Heart right ventricle (tissue), 16 donors: Measurements from ENCODE around the gene ANKH. TPM values are rescaled to one million over a fixed set of nuclear protein-coding genes. Genes with fewer than 3 reads are reported as not detected.
A peak's percentile ranks its signal among the peaks of the same experiment; 100 is the strongest.

Experiments
- ATAC-seq, 8 donors: fragments of 200-7000 bp; cut with Tn5 transposase; one replicate each; pipeline ENCODE4 v1.9.1; 2020; ENCODE audit warnings: mild to moderate bottlenecking in 8 of 8, moderate library complexity in 8 of 8, moderate number of reproducible peaks in 1 of 8
- DNase-seq, 2 donors: peaks; one replicate each; pipeline ENCODE4 v3.0.0-alpha.2; 2020
- H3K27ac ChIP-seq, 10 donors: fragments of 200-600 bp; sonication (generic) in 2 of 10; one replicate each; pipeline versions ENCODE4 v1.5.0 to v1.8.0; 2020 to 2022; ENCODE audit warnings: mild to moderate bottlenecking in 3 of 10
- H3K27me3 ChIP-seq, 7 donors: fragments of 200-600 bp; one replicate each; pipeline ENCODE4 v1.8.0; 2021 to 2022; ENCODE audit warnings: mild to moderate bottlenecking in 2 of 7
- H3K36me3 ChIP-seq, 9 donors: fragments of 200-600 bp; sonication (generic) in 1 of 9; one replicate each; pipeline versions ENCODE4 v1.5.0 to v1.8.0; 2020 to 2022; ENCODE audit warnings: mild to moderate bottlenecking in 2 of 9
- H3K4me1 ChIP-seq, 9 donors: fragments of 200-600 bp; sonication (generic) in 1 of 9; one replicate each; pipeline versions ENCODE4 v1.5.0 to v1.8.0; 2020 to 2022; ENCODE audit warnings: mild to moderate bottlenecking in 4 of 9
- H3K4me3 ChIP-seq, 10 donors: fragments of 200-600 bp; sonication (generic) in 2 of 10; one replicate each; pipeline versions ENCODE4 v1.5.0 to v1.8.0; 2020 to 2022; ENCODE audit warnings: mild to moderate bottlenecking in 7 of 10, moderate library complexity in 2 of 10
- H3K9me3 ChIP-seq, 11 donors: fragments of 200-600 bp in 10 of 11; sonication (generic) in 2 of 11; one replicate each; pipeline versions ENCODE4 v1.5.0 to v1.8.0; 2013 to 2022; ENCODE audit warnings: mild to moderate bottlenecking in 2 of 11, control low read depth in 1 of 11, moderate library complexity in 1 of 11
- WGBS, 2 donors: extraction: QIAGEN DNeasy Blood & Tissue Kit; methylation state at CpG; one replicate each; pipeline ENCODE4 v1.1.7; 2013; ENCODE audit warnings: inconsistent platforms in 1 of 2; 5-methylcytosine and 5-hydroxymethylcytosine counted together
- intact Hi-C, 10 donors: fragments of 100-400 bp; cut with DNase I; formaldehyde crosslinking; loops; one replicate each; pipeline versions ENCODE4 v1.11.1 to v1.14.2; 2022
- polyA plus RNA-seq, 2 donors: library from polyadenylated mRNA; stranded (reverse); fragments of 200-250 nt; gene quantifications; one replicate each; pipeline ENCODE4 v1.2.3, GENCODE V29; 2013
- total RNA-seq, 10 donors: library from RNA; stranded (reverse); fragmentation: NEBNext Ultra II Directional in 3 of 10; extraction: Animal tissue kit (Norgen Biotek cat#: 25700) in 3 of 10; gene quantifications; one replicate each; pipeline versions ENCODE4 v1.2.1 to v1.2.4, GENCODE V29; 2021 to 2023
- TF ChIP-seq, protein P1 (sequence below), 9 donors: fragments of 200-600 bp; sonication (generic) in 2 of 9; IDR thresholded peaks; one replicate each; pipeline versions ENCODE4 v1.5.0 to v1.8.0; 2021 to 2022; ENCODE audit warnings: antibody characterized with exemption in 9 of 9, mild to moderate bottlenecking in 5 of 9, moderate library complexity in 1 of 9
- donor health status: Arrhythmogenic right ventricular cardiomyopathy.
- donor health status: ischemic (EF 13 %, LVEDD 7.1; RV severe dilation, severe dysfunction).
- donor health status: healthy with polysubstance abuse.
- donor health status: DM: no; HTN: yes; CAD: no.
- donor health status: DM: no; HTN: no; CAD: no.
- donor health status: ischemic (EF 25% LVEDD 6.9; RV normal size, moderate dysfunction).
- donor health status: ischemic (EF 25% LVEDD 5.7; RV mildly dilated, moderate dysfunction).
- donor health status: healthy.
- donor health status: DM: yes; HTN: yes; CAD: no.
- donor health status: Ischemic cardiomyopathy.
- donor health status: ischemic (EF 35%, LVEDD 5.7; RV mildly dilated, moderate dysfunction).
- donor health status: nonischemic (EF 11% LVEDD 7.7; RV severe dilation, severe dysfunction).
- donor health status: DM: yes; HTN: yes; CAD: no.
- donor health status: PGD.
- donor health status: ischemic (EF 29% LVEDD 5.4; RV normal size, mild dysfunction).
- donor health status: nonischemic (EF 23%, LVEDD 6.1; RV moderate dilation, normal function).

The ANKH gene
- total and polyA plus RNA-seq, 12 donors, result 51.0 to 256 (median 192) TPM

DNA sequence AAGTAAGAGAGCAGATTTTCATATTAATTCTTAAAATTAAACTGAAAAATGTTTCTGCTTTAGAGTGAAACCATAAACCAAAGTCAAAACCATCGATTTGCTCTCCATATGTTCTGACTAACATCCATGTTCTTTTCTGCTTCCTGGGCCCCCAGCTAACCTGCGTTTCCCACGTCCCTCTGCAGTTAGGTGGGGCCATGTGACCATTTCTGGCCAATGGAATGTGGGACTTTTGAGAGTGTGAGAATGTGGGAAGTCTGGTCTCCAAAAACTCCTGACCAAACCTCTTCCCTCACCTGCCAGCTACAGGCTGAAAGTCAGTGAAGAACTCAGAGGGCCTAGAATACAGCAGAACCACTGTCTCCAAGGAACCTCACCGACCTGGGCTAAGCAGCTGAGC, 44.9 kb downstream of the ANKH start:
- no peaks in the 10 kb centered on the region for H3K9me3 ChIP-seq
- TF ChIP-seq, protein P1, sequence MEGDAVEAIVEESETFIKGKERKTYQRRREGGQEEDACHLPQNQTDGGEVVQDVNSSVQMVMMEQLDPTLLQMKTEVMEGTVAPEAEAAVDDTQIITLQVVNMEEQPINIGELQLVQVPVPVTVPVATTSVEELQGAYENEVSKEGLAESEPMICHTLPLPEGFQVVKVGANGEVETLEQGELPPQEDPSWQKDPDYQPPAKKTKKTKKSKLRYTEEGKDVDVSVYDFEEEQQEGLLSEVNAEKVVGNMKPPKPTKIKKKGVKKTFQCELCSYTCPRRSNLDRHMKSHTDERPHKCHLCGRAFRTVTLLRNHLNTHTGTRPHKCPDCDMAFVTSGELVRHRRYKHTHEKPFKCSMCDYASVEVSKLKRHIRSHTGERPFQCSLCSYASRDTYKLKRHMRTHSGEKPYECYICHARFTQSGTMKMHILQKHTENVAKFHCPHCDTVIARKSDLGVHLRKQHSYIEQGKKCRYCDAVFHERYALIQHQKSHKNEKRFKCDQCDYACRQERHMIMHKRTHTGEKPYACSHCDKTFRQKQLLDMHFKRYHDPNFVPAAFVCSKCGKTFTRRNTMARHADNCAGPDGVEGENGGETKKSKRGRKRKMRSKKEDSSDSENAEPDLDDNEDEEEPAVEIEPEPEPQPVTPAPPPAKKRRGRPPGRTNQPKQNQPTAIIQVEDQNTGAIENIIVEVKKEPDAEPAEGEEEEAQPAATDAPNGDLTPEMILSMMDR (IDR thresholded peaks at IDR 0.05), result no peak
- 96 to 98% methylated on average over 4 of the region's 4 CpGs for WGBS, 2 donors
- no peak for DNase-seq
- intact Hi-C loops, result no loop called here
- H3K36me3 ChIP-seq, result no peaks in the 10 kb centered on the region
- H3K27me3 ChIP-seq, result no peaks in the 10 kb centered on the region
- ATAC-seq, result no peak
- no peak overlapping the region for H3K27ac ChIP-seq
- H3K4me1 ChIP-seq, result peaks cover 6 to 65% (median 36%) of the 10 kb centered on the region in 9 donors
- no peak overlapping the region for H3K4me3 ChIP-seq

DNA sequence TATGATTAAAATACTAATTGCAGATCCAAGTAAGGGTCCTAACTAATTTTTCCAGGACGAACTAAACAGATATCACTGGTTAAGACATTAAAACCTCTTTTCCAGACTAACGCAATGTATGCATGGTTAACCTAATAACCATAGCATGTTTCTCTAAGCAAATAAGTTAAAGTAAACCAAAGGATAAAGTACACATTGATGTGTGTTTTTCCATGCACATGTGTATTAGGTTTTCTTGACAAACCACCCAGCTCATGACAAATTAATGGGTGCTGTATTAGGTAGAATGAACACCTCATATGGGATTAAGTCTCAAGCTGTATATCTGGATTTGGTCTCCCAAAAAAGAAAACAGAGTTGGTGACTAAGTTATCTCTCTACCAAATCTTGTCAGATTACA, 45.6 kb downstream of the ANKH start:
- H3K36me3 ChIP-seq, result no peaks in the 10 kb centered on the region
- H3K4me3 ChIP-seq, result no peak overlapping the region
- H3K4me1 ChIP-seq, result peaks cover 4 to 65% (median 36%) of the 10 kb centered on the region in 9 donors
- no peak for ATAC-seq
- TF ChIP-seq, protein P1 (IDR thresholded peaks at IDR 0.05), result no peak
- intact Hi-C loops, result no loop called here
- DNase-seq, result no peak
- 96 to 98% methylated on average over 2 of the region's 2 CpGs for WGBS, 2 donors
- H3K9me3 ChIP-seq, result no peaks in the 10 kb centered on the region
- no peaks in the 10 kb centered on the region for H3K27me3 ChIP-seq
- no peak overlapping the region for H3K27ac ChIP-seq

DNA sequence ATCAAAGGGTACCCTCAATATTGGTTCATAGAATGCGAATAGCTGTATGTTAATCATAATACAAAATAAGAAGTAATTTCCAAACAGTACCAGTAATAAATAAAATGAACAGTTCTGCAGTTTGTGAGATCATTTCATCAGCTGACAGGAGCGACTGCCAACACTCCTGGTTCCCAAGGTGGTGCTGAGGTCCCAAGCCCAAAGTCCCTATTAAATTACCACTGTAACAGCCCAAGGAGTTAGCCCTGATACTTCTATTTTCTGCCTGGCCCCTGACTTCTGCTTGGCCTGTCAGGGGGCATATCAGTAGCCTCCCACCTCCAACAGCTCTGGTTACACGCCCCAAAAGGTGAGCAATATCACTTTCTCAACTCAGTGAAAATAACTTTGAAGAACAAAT, 47.1 kb downstream of the ANKH start:
- H3K9me3 ChIP-seq, result no peaks in the 10 kb centered on the region
- TF ChIP-seq, protein P1 (IDR thresholded peaks at IDR 0.05), result no peak
- no peak for DNase-seq
- no peak for ATAC-seq
- H3K4me3 ChIP-seq, result no peak overlapping the region
- no peaks in the 10 kb centered on the region for H3K27me3 ChIP-seq
- H3K36me3 ChIP-seq, result no peaks in the 10 kb centered on the region
- intact Hi-C loops, result no loop called here
- H3K27ac ChIP-seq, result peak overlapping the region in 1 of 10 donors; percentile 29
- WGBS, 2 donors, result 73 to 80% methylated on average over 3 of the region's 3 CpGs
- H3K4me1 ChIP-seq, result peaks cover 0 to 59% (median 33%) of the 10 kb centered on the region in 9 donors

DNA sequence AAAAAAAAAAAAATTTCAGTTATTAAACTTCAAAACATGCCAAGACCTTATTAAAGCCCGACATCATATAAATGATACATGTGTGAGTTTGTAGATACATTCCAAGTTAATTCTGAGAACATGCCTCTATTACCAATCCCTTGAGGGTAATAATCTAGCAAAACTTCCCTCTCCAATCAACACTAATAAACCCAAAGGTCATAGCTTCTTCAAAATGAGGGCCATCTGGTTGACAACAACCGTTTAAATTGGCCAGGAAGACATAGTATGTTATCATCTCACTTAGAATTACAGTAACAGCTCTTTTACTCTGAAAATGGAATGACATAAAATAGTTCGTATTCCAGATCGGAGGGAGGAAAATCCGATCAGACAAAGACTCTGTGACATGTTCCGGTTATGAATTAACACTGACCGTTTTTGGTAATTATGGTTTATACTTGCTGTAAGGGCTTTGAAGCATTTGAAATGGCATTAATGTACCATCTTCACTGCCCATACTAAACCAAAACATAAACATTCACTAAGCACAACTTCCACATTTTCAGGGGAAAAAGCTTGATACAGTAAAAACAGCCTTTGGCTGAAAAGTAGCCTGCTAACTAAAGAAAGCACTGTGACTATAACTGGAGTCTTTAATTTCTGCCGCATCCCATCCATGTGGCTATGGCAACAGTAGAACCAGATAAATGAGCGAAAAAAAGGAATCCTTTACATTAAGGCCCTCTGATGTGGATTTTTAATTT, 50.3 kb downstream of the ANKH start:
- intact Hi-C loops, result no loop called here
- H3K9me3 ChIP-seq, result no peaks in the 10 kb centered on the region
- no peak for DNase-seq
- H3K36me3 ChIP-seq, result no peaks in the 10 kb centered on the region
- TF ChIP-seq, protein P1 (IDR thresholded peaks at IDR 0.05), result no peak
- no peak overlapping the region for H3K4me3 ChIP-seq
- WGBS, 2 donors, result 59 to 60% methylated on average over 9 of the region's 9 CpGs
- ATAC-seq, result peak in 2 of 8 donors; percentile 35 to 38
- peak overlapping the region in 1 of 10 donors; percentile 5 for H3K27ac ChIP-seq
- H3K27me3 ChIP-seq, result no peaks in the 10 kb centered on the region
- peaks cover 3 to 52% (median 45%) of the 10 kb centered on the region in 9 donors for H3K4me1 ChIP-seq
